Lung (tissue), 12 donors: Measurements from ENCODE around the gene FAM174C. TPM values are rescaled to one million over a fixed set of nuclear protein-coding genes. Genes with fewer than 3 reads are reported as not detected.
"Not testable (repeated sequence)": the region's sequence is repeated elsewhere in the genome, so short reads cannot be mapped to it uniquely, and the experiment has no call there.

Source experiments
- ATAC-seq: fragments of 200-7000 bp; cut with Tn5 transposase; one replicate; pipeline ENCODE4 v1.9.1; 2020; ENCODE audit warnings: moderate number of reproducible peaks; ENCODE audit not compliant: insufficient read depth, low FRiP score
- DNase-seq, 3 donors: peaks; one replicate each; pipeline ENCODE4 v3.0.0-alpha.2; 2013 to 2017
- H3K27ac ChIP-seq, 2 donors: one replicate each; pipeline ENCODE4 v1.5.1; 2013; ENCODE audit warnings: mild to moderate bottlenecking in 2 of 2, moderate library complexity in 2 of 2, control low read depth in 1 of 2, inconsistent platforms in 1 of 2, low read depth in 1 of 2, low read length in 1 of 2
- H3K27me3 ChIP-seq, 3 donors: one replicate each; pipeline ENCODE4 v1.5.1; 2013; ENCODE audit warnings: low read length in 2 of 3; ENCODE audit not compliant: control insufficient read depth in 3 of 3, insufficient read depth in 3 of 3
- H3K36me3 ChIP-seq, 4 donors: one replicate each; pipeline ENCODE4 v1.5.1; 2013; ENCODE audit warnings: low read length in 4 of 4, mild to moderate bottlenecking in 1 of 4, moderate library complexity in 1 of 4; ENCODE audit not compliant: control insufficient read depth in 4 of 4, insufficient read depth in 4 of 4
- H3K4me1 ChIP-seq, 5 donors: one replicate each; pipeline ENCODE4 v1.5.1; 2013; ENCODE audit warnings: low read length in 5 of 5, mild to moderate bottlenecking in 2 of 5, moderate library complexity in 1 of 5; ENCODE audit not compliant: control insufficient read depth in 5 of 5, insufficient read depth in 5 of 5
- H3K4me3 ChIP-seq: one replicate; pipeline ENCODE4 v1.5.1; 2013; ENCODE audit warnings: mild to moderate bottlenecking, control low read depth, moderate library complexity
- H3K9ac ChIP-seq, 2 donors: one replicate each; pipeline ENCODE4 v1.5.1; 2013; ENCODE audit warnings: low read length in 2 of 2, control low read depth in 1 of 2; ENCODE audit not compliant: insufficient read depth in 1 of 2
- H3K9me3 ChIP-seq, 4 donors: one replicate each; pipeline ENCODE4 v1.5.1; 2013; ENCODE audit warnings: low read length in 3 of 4, mild to moderate bottlenecking in 1 of 4, moderate library complexity in 1 of 4; ENCODE audit not compliant: control insufficient read depth in 4 of 4, insufficient read depth in 3 of 4
- WGBS, 2 donors: extraction: QIAGEN DNeasy Blood & Tissue Kit; methylation state at CpG; one replicate each; pipeline ENCODE4 v1.1.7; 2013; 5-methylcytosine and 5-hydroxymethylcytosine counted together
- polyA plus RNA-seq, 2 donors: library from polyadenylated mRNA; stranded (reverse); fragments of 200-250 nt; gene quantifications; one replicate each; pipeline ENCODE4 v1.2.1, GENCODE V29; 2013
- total RNA-seq, 2 donors: library from RNA; depleted of rRNA in 1 of 2; stranded (reverse); fragments of >200 nt in 1 of 2; gene quantifications; one replicate each; pipeline ENCODE4 v1.2.1, GENCODE V29; 2014 to 2021
- TF ChIP-seq, protein P1 (sequence below): IDR thresholded peaks from 2 replicates; pipeline ENCODE4 v1.5.1; 2012; ENCODE audit warnings: mild to moderate bottlenecking; ENCODE audit errors: control extremely low read depth, extremely low read depth
- donor health status: control.
- donor health status: control.
- donor health status: Bipolar disorder and iron deficiency.
- donor health status: healthy.
- donor health status: DM: yes; HTN: yes; CAD: no.

FAM174C gene
- total and polyA plus RNA-seq, 4 donors, result 17.5 to 89.3 (median 69.4) TPM

DNA sequence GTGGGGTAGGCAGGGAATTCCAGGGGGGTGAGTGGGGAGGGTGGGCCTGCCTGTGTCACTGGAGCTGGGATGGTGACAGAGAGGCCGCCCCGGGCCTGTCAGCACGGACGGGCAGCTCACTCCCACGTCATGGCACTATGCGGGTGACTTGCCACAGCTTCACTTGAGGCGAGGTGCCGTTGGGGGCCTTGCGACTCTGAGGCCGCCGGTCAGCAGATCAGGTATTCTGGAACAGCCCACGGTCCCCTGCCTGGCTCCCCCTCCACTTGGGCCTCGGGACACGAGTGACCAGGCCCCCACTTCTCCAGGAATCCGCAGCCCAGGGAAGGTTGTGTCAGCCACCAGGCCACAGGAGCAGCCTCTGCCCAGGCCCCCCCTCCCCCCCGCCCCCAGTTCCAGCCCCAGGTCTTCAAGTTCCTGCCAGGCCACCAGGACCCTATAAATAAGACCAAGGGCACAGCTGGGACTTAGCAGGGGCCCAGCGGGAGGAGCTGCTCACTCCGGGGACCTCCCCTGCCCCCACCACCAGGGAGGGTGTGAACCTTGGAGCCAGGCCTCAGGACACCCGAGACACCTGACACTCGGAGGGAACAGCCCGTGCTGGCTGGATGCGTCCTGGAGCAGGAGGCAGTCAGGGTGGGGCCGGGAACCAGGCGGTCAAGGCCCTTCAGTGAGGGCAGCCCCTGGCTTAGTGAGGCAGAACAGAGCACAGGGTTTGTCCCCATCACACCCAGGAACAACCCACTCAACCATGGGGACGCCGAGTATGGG, 29.7 kb upstream of the FAM174C start:
- Histone ChIP-seq H3K4me3 (no peak overlapping the region), H3K27ac (peak overlapping the region; percentile 62 to 81), H3K9me3 (no peaks in the 10 kb centered on the region), H3K36me3 (peaks cover 0 to 12% (median 3%) of the 10 kb centered on the region in 4 donors), H3K9ac (no peak overlapping the region), H3K4me1 (peaks cover 0 to 36% (median 22%) of the 10 kb centered on the region in 5 donors), H3K27me3 (no peaks in the 10 kb centered on the region)
- ATAC-seq (no peak), DNase-seq (peak in 1 of 3 donors; percentile 7)
- 79 to 90% methylated on average over 26 of the region's 26 CpGs for whole genome bisulfite sequencing, 2 donors
- TF ChIP-seq, protein P1, sequence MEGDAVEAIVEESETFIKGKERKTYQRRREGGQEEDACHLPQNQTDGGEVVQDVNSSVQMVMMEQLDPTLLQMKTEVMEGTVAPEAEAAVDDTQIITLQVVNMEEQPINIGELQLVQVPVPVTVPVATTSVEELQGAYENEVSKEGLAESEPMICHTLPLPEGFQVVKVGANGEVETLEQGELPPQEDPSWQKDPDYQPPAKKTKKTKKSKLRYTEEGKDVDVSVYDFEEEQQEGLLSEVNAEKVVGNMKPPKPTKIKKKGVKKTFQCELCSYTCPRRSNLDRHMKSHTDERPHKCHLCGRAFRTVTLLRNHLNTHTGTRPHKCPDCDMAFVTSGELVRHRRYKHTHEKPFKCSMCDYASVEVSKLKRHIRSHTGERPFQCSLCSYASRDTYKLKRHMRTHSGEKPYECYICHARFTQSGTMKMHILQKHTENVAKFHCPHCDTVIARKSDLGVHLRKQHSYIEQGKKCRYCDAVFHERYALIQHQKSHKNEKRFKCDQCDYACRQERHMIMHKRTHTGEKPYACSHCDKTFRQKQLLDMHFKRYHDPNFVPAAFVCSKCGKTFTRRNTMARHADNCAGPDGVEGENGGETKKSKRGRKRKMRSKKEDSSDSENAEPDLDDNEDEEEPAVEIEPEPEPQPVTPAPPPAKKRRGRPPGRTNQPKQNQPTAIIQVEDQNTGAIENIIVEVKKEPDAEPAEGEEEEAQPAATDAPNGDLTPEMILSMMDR, result no peak

DNA sequence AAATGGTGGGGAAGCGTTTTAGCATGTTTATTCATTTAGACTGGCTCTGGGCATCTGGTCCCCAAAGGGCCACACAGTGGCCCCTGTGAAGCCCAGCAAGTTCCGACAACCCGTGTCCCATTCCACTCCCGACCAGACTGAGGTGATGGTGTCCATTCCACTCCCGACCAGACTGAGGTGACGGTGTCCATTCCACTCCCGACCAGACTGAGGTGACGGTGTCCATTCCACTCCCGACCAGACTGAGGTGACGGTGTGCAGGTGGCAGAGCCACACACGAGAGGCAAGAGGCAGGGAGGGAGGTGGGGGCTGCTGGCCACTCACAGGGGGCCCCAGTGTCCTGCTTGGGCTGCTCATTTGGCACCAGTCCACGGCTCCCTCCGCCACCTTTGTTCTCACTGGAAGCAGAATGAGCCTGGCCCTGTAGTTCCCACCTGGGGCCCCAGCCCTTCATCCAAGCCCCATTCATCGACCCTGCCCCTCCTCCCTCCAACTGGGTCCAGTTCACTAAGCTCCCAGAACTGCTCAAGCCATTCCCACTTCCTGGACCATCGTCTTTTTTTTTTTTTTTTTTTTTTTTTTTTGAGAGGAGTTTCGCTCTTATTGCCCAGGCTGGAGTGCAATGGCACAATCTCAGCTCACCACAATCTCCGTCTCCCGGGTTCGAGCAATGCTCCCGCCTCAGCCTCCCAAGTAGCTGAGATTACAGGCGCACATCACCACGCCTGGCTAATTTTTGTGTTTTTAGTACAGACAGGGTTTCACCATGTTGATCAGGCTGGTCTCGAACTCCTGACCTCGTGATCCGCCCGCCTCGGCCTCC, 28.9 kb upstream of the FAM174C start:
- H3K9me3 ChIP-seq, ATAC-seq, H3K27me3 ChIP-seq, H3K4me3 ChIP-seq, H3K9ac ChIP-seq: not testable (repeated sequence)
- H3K4me1 ChIP-seq, result peaks cover 0 to 32% (median 22%) of the 10 kb centered on the region in 5 donors
- H3K27ac ChIP-seq, result peak overlapping the region; percentile 62 to 81
- H3K36me3 ChIP-seq, result peaks cover 0 to 20% (median 6%) of the 10 kb centered on the region in 4 donors
- peak in 2 of 3 donors; percentile 49 to 65 for DNase-seq
- 79 to 85% methylated on average over 25 to 27 of the region's 27 CpGs for WGBS, 2 donors

DNA sequence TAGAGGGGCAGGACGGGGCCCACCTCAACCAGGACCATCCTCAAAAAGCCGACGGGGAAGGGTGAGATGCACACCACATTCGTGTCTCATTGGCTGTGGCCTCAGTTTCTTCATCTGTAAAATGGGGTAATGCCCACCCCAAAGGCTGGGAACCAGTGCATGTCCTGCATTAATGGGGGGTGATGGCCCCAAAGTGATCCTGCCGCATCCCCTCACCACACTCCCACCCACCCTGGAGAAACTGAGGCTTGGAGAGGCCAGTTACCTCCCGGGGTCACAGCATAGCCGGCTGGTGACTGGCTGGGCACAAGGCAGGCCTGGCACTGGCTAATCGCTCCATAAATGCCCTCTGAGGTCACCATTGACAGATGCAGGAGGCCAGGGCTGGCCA, 27.6 kb upstream of the FAM174C start:
- Histone ChIP-seq H3K27me3 (no peaks in the 10 kb centered on the region), H3K4me1 (peaks cover 0 to 31% (median 21%) of the 10 kb centered on the region in 5 donors), H3K27ac (peak overlapping the region; percentile 97 to 98), H3K9ac (no peak overlapping the region), H3K36me3 (peaks cover 0 to 24% (median 7%) of the 10 kb centered on the region in 4 donors), H3K9me3 (no peaks in the 10 kb centered on the region), H3K4me3 (no peak overlapping the region)
- DNase-seq (no peak), ATAC-seq (no peak)
- WGBS, 2 donors, result 66 to 70% methylated on average over 7 to 8 of the region's 8 CpGs
- TF ChIP-seq, protein P1, result no peak
